Anterior cingulate cortex (tissue), 58 donors: Measurements from ENCODE around the gene PACSIN1.

Experiments used
- DNase-seq, 58 donors: peaks; one replicate each; lab custom pipeline; 2025; lab: John Stamatoyannopoulos, UW

Gene PACSIN1

DNA sequence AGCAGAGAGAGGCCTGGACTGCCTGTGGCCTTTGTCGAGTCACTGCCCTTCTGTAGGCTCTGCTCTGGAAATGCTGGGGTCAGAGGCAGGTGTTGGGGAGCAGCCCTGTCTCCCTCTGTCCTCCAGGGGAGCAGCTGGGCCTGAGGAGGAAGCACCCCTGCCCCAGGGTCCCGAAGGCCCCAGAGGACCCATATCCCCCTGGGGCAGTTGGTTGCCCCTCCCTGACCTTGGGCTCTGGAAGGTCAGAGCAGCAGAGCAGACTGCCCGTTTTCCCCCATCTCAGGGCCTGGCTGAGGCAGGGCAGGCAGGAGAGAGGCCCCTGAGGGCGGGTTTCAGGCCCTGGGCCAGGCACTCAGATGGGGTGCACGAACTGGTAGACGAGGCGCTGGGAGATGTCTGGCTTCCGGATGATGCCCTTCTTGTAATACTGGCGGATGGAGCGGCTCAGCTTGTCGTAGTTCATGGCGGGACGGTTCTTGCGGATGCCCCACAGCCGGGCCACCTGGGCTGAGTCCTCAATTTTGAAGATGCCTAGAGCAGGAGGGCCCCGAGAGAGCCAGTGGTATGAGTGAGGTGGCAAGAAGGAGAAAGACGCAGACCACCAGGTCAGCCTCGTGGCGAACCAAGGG lies 72.2 kb downstream of the PACSIN1 start:
- no peak for DNase-seq

- DNase-seq: no peak
These were observed 72.7 kb downstream of the PACSIN1 start for GRCh38 chr6:34538581-34538980.

- no peak for DNase-seq
These were observed 73.3 kb downstream of the PACSIN1 start for GRCh38 chr6:34539181-34539580.

GRCh38 chr6:34540222-34540621 lies 74.3 kb downstream of the PACSIN1 start:
- no peak for DNase-seq

GRCh38 chr6:34540841-34541240 lies 75.0 kb downstream of the PACSIN1 start:
- no peak for DNase-seq

DNA sequence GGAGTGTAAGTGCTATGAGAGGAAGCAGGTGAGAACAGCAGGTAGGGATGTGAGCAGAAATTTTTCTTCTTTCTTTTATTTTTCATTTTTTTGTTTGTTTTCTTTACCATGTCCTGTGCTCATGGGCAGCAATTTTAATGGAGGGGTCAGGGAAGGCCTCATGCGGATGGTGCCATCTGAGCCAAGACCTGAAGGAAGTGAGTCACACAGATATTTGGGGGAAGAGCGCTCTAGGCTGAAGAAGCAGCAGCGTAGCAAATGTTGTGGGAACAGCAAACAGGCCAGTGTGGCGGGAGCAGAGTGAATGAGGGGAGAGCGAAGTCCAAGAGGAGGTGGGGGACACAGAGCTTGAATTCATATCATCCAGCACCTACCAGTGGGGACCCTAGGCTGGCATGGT lies 77.5 kb downstream of the PACSIN1 start:
- DNase-seq: no peak

DNA sequence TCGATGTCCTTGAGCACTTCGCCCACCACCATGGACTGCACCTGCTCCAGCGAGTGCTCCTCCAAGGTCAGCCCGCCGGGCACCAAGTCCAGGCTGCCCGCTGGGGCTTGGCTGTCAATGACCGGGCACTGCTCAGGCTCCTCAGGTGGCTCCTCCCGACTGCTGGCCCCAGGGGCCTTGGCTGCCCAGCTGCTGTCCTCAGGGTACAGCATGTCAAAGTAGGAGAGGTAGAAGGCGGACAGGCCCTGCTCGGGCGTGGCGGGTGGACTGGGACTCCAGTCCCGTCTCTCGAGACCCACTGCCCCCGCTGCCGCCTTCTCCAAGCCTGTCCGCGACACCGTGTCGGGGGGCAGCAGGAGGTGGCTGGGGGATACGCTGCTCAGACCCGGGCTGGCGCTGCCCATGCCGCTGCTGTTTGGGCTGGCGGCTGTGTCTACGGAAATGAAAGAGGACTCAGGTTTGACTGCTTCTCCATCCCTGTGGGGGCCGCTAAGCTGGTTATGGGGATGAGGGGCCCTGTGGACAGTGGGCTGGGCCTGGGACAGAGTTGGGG lies 78.3 kb downstream of the PACSIN1 start:
- DNase-seq: no peak

- no peak for DNase-seq
These were observed 79.0 kb downstream of the PACSIN1 start for GRCh38 chr6:34544776-34545471.

- peak in 36 of 58 donors; percentile 4 to 65 (median 30) for DNase-seq
These were observed 80.9 kb downstream of the PACSIN1 start for GRCh38 chr6:34546551-34547321.

DNA sequence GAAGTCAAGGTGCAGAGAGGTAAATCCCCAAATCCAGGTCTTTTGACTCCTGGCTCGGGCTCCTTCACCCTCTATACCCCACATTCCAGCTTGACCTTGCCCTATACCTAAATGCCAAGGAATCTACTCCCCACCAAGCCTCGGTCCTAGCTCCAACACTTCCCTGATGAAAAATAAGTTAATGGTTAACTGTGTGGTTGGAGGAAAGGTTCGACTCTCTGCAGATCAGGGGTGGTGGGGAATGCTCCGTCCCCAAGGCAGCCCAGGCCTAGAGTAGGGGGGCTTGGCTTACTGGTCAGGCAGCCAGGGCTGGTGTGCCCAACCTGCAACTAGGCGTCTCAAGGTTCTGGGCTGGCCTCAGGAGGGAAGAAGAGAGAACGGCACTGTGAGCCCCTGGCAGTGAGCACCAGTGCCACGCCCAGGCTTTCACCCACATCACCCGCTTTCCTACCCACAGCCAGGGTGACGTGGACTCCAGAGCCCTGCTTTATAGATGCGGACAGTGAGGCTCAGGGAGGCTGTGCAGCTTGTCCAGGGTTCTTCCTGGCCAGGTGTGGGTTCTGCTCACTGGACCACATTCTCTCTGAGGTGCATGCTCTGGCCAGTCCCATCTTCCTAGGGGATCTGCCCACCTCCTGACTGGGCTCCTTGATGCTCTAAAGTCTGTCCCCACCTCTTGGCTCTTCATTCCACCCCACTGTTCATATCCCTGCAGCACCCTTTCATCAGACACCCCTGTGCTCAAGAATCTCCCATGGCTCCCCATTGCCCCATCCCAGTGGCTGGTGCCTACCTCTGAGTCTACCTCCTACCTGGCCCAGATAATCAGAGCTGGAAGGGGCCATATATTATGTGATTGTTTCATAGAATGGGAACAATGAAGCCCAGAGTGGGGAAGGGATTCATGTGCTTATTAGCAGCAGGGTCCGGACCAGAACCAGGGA lies 82.1 kb downstream of the PACSIN1 start:
- no peak for DNase-seq

- DNase-seq: no peak
These were observed 83.3 kb downstream of the PACSIN1 start for GRCh38 chr6:34549026-34549803.

DNA sequence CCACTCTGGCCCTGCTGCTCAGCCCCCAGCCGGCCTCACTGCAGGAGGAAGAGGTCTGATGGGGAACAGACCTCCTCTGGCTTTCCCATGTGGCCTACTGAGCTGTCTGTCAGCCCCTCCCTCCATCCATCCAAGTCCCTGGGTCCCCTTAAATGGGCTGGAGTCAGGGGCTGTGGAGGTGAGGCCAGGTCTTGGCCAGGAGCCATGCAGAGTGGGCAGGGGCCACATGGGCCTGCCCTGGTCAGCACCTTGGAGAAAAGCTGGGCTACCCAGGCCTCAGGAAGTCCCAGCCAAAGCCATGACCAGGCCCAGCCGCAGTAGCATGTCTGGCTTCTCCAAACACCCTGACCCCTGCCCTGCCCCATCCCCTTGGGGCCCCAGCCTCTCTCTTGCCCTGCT lies 83.9 kb downstream of the PACSIN1 start:
- no peak for DNase-seq

GRCh38 chr6:34551720-34552119 lies 85.8 kb downstream of the PACSIN1 start:
- DNase-seq: no peak

DNA sequence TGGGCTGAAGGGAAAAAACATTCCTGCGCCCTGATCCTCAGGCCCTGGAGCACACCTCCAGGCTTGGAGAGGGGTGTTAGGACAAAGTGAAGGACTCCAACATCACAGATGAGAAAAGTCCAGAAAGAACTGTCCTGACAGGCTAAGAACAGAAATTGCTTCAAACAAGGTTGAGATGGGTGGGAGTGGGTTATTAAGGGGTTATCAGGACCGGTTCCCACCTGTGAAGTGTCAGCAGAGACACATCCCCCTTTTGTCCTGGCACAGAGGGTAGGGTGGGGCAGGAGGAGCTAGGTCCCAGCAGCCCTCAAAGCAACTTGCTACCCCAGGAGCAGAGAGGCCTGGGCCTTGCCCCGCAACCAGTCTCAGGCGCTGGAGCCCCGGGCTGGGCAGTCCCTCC lies 86.7 kb downstream of the PACSIN1 start:
- no peak for DNase-seq

DNA sequence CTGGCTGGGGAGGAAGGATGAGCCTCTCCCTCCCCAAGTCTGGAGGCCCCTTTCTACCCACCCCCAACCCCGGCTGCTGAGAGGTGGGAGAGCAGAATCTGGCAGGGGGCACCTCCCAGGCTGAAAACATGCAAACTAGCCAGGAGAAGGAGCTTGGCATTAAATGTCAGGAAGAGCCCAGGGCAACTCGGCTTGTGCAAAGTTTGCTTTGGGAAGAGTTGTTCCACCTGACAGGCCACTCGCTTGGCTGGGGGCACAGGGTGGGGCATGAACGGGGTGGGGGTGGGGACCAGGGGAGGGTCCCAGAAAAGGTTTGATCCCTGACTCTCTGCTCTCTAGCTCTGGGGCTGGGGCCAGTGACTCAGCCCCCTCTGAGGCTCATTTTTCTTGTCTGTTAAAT lies 87.3 kb downstream of the PACSIN1 start:
- no peak for DNase-seq

DNA sequence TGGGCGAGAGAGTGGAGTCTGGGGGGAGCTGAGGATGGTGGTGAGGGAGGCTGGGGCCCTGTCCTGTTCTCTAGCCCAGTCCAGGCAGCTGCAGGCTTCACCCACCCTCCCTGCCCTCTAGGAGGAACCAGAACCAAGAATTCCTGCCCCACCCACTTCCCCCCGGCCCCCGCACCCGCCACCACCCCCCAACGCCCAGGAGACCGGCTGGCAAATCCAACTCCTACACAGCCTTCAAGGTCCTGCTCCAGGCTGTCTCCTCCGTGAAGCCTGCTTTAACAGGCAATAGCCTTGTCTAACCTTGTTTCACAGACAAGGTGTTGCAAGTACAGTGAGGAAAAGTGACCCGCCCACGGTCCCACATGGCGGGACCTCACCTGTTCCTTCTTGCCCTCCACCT lies 87.9 kb downstream of the PACSIN1 start:
- DNase-seq: no peak

GRCh38 chr6:34554291-34555006 lies 88.6 kb downstream of the PACSIN1 start:
- no peak for DNase-seq

GRCh38 chr6:34555007-34555322 lies 89.1 kb downstream of the PACSIN1 start:
- DNase-seq: no peak

GRCh38 chr6:34555328-34555727 lies 89.5 kb downstream of the PACSIN1 start:
- DNase-seq: no peak
